Stimulated activated CD8-positive, alpha-beta memory T cell treated with anti-CD3 and anti-CD28 coated beads, Interleukin-12 subunit alpha, Interleukin-12 subunit beta, amount 100 ng/mL, for 4 hours (primary cell): Measurements from ENCODE around the gene CGB3.
"Not testable (repeated sequence)": the region's sequence is repeated elsewhere in the genome, so short reads cannot be mapped to it uniquely, and the experiment has no call there.

Experiments used
- DNase-seq: peaks from one replicate; pipeline ENCODE4 v3.0.0-alpha.2; 2020; ENCODE audit warnings: low read depth

CGB3 gene

DNA sequence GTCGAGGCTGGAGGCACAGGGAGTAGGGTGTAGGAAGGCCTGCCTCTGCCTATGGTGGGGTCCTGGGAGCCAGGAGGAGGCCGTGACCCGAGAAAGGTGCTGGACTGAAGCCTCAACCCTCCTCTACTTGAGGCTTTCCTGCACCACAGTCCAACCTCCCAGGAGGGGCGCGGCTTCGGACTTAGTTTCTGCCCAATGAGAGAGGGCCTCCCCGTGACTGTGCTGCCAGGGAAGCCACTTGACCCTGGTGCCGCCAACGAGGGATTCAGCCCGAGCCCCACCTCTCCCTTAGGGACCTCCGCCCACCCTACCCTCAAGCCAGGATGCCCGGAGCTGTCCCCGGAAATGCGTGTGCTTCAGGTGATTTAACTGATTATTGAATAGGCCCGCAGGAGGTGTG is at the start of gene CGB3:
CGB3 (minus strand) TSS at position 101 of the 400 bp plus-strand sequence. CDS start 362 bp downstream, outside the sequence.
- not testable (repeated sequence) for DNase-seq

DNA sequence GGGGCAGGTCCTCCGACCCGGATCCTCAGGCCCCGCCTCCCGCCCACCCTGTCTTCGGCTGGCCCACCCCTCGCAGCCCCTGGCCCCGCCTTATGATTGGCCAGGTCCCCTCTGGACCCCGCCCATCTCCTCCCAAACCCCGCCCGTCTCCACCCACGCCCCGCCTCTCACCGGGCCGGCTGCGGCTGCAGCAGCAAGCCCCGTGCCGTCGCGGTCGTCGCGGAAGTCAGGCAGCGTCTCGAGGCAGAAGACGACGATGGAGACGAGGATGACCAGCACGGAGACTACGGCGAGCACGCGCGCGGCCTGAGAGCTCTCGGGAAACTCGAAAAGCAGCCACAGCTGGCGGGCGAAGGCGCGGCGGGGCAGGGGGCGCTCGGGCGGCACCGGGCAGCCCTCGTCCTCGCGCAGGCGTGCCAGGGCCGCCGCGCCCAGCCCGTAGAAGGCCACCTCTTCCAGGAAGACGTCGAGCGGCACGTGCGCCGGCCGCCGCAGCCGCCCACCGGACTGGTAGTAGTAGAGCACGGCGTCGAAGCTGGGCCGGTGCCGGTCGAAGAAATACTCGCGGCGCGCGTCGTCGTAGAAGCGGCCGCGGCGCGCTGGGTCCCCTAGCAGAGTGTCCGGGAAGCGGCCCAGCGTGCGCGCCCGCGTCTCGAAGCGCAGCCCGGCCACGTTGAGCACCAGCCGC is 47.9 kb upstream of the CGB3 start:
- DNase-seq, result no peak

DNA sequence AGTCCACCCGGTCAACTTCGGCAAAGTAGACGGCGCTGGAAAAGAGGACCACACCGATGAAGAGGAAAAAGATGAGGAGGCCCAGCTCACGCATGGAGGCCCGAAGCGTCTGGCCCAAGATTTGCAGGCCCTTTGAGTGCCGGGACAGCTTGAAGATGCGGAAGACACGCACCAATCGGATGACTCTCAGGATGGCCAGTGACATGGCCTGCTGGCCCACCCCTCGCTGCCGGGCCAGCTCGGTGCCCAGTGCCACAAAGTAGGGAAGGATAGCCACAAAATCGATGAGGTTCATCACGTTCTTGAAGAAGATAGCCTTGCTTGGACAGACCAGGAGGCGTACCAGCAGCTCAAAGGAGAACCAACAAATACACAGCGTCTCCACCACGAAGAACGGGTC is 46.3 kb upstream of the CGB3 start:
- no peak for DNase-seq

DNA sequence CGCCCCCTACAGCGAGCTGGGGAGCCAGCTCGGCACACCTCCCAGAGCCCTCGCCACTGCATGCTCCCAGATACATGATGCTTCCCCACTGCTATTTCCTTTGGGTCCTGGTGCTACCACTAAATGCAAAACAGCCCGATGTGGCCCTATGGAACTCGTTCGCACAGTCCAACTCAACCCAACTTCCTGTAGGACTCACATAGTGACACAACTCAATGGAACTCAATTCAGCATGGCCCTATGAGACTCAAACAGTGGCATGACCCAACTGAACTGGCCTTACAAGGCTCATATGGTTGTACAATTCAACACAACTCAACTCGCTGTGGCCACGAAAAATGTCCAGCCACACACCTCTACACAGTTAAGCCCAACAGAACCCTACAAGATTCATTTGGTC is 44.9 kb upstream of the CGB3 start:
- DNase-seq, result no peak

DNA sequence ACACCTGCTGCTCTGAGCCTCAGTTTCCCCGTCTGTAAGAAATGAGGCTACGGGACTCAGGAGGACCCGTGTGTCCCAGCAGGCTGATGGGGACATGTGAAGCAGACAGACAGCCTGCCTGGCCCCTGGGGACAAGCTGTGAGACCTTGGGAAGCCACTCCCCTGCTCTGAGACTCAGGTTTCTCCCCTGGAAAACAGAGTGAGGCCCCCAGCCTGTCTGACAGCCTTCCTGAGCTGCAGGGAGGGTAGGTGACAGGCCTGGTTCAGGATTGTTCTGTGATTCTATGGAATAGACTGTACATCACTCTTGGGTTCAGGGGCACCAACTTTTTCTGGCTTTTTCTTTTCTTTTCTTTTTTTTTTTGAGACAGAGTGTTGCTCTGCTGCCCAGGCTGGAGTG is 43.4 kb upstream of the CGB3 start:
- DNase-seq, result no peak

DNA sequence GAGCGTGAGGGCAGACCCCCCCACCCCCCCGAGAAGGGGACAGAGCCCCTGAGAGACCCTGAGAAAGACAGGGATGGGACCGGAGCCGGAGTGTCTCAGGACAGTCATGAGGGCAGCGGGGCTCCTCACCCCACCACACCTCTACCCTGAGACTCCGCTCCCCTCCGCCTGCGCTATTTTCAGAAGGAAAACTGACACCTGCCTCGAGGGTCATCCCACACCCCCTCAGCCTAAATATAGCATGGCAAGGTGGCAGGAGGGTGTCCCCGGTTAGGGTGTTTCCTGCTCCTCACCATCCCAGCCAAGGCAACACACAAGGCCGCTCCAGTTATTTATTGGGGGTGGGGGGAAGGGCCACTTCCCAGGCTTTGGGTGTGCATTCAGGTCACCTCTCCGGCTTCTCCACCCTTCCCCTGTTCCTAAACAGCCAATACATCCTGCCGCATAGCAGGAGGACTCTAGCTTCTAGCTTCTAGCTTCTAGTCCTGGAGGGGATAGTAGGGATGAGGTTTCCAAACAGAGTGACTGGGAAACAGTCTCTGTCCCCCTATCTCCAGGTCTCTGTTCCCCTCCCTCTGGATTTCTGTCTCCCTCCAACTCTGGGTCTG is 41.9 kb upstream of the CGB3 start:
- no peak for DNase-seq

DNA sequence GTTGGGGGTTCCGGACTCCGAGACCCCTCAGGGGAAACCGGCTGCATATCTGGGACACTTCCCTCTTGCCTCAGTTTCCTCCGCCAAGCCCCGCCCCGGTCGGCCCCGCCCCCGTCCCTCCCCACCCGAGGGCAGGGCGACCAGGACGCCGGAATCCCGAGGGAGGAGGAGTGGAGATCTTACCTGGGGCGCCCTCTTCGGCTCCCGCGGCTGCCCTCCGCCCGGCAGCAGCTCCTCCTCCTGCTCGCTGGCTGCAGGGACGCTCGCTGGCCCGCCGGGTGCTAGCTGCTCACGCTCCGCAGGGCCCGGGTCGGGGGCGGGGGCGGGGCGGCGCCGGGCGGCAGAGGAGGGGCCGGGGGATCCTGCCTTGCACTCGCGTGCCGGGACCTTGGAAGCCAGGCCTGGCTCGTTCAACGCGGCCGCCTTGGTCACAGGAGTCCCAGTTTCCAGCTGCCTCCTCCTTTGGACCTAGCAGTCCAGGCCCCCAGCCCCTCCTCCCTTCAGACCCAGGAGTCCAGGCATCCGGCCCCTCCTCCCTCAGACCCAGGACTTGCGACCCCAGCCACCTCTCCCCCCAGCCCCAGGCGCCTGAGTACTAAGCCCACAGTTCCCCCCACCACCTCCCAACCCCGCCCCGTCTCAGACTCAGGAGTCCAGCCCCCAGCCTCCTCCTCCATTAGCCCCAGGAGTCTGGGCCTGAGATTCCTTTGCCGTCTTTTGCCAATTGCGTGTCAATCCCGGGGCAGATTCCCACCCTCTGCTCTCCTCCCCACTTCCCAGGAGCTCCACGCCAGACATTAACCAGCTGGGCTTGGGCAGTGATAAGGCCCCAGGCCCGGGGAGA is 40.9 kb upstream of the CGB3 start, which contains the start of gene NTF4:
NTF4 (minus strand) TSS at position 51 of the 844 bp plus-strand sequence. CDS start 2,821 bp downstream, outside the sequence.
- DNase-seq, result no peak

DNA sequence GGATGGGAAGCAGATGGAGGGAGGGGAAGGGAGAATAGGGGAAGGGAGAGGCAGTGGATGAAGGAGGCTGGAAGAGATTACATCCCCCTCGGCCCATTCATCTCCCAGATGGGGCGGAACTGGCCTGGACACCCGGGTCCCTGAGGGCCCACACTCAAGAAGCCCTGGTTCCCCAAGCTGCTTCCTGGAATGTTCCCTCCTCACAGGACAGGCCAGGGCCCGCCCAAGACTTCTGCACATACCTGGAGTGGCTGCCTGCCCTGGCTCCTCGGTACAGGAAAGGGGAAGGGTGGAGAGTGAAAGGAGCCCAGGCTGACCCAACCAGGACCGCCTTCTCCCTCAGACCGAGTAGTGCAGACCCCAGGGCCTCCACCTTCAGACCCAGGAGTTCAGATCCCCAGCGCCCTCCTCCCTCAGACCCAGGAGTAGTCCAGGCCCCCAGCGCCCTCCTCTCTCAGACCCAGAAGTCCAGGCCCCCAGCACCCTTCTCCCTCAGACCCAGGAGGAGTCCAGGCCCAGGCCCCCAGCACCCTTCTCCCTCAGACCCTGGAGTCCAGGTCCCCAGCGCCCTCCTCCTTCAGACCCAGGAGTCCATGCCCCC is 40.0 kb upstream of the CGB3 start:
- no peak for DNase-seq

DNA sequence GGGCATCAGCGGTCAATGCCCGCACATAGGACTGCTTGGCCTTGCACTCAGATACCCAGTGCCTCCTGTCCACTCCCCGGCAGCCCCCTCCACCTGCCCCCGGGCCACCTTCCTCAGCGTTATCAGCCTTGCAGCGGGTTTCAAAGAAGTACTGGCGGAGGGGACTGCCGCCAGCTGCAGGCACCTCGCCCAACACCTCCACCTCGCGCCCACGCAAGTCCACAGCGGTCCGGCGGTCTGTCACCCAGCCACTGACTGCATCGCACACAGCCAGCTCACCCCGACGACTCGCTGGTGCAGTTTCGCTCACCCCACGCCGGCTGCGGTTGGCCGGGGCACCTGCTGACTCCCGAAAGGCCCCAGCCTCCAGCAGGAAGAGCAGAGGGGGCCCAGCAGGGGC is 37.3 kb upstream of the CGB3 start:
- no peak for DNase-seq

DNA sequence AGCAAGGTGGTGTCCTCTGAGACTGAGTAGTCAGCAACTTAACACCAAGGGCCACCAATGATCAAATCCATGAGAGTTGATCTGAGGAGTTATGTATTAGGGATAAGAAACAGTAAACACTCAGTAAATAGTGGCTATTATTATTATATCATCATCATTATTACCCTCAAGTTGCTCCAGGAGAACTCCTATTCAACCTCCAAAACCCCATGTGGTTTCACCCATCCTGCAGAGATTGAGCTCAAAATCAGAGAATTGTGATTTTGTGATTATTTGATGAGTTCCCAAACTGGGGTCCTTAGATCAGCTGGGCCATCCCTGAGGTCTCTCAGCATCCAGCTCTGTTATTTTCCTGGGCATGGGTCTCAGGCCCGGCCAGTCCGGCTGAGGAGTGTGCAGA is 36.9 kb upstream of the CGB3 start:
- no peak for DNase-seq

DNA sequence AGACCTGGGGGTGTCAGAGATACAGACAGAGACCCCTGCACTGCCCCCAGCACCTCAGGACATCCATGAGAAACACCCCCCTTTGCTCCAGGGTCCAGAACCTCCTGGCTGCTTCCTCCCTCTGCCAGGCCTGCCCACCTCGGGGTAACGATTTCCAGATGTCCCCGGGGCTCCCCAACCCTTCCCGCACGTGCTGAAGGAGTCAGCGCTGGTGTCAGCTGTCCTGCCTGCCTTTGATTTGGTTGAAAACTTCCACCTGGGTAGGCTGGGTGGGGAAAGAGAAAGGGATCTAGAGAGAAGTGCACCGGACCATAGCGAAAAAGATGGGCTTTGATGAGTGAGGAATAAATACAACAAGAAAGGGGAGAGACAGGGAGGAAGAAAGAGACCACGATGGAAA is 34.9 kb upstream of the CGB3 start:
- no peak for DNase-seq

DNA sequence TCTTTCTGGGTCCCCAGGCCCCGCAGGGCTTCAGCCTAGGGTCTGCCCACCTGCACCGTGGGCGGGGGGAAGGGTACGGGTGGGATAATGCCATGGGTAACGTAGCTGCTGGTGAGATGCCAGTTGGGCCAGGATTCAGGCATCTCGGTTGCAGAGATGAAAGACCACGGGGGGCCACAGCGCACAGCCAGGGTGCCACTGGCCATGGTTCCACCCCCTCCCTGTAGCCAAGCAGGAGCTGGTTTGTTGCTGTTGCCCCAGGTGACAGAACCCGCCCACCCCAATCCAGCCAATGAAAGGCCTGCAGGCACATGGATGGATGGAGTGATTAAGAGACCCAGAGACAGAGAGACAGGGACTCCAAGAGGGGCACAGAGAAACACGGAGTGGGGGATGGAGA is 34.4 kb upstream of the CGB3 start:
- DNase-seq, result no peak

DNA sequence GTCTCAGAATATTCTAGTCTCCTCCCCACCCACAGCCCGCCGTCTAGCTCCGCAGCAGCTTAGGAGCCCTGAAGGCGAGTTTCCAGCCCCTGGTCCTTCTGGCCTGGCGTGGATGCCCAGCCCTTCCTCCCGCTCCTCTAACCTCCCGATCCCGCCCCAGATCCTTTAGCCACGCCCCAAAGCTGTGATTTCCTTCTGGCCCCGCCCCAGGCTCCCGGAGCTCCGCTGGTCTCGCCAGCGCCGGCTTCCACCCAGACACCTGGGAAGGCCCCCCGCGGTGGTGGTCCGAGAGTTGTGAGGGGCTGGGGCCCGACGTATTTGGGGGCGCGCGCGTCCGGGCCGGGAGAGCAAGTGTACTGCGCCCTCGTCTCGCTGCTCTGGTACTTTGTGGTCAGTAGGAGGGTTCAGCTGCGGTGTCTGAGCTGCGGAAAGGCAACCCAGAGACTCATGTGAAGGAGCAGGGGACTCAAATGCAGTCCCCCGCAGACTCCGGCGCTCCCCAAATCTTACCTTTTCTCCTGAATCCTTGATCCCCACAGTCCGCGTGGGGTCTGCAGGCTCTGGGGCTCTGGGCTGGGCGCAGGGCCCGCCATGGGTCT is 33.6 kb upstream of the CGB3 start, which contains the start of gene CGB7:
CGB7 (minus strand) TSS at position 114 of the 599 bp plus-strand sequence. CDS start 2,374 bp downstream, outside the sequence.
- DNase-seq, result no peak

DNA sequence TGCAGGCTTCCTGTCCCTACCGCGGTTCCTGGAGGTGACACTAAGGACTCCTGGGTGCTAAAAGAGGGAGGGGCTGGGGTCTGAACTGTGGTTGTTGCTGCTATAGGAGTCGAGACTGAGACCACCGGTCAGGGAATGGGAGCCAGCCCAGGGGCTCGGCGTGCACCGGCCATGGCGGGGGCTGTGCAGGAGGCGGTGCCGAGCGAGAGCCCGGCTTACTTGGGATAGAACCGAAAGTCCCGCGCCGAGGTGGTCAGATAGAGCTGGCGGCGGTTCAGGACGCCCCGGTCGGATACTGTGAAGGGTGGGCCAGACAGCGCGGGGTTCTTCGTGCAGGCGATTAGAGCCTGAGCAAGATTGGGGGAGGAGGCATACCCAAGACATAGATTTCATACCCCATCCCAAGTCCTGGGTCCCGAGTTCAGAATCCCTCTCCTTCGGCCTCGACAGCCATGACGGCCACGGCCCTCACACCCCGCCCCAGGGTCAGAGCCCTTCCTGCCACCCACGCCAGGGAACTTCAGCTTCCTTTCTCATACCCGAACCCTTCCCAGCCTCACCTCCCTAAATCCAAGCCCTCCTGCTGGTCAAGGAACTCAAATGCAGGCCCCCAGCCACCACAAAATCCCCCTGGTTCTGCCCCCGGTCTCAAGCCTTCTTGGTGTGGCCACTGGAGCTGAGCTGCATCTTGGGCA is 32.9 kb upstream of the CGB3 start:
- not testable (repeated sequence) for DNase-seq

DNA sequence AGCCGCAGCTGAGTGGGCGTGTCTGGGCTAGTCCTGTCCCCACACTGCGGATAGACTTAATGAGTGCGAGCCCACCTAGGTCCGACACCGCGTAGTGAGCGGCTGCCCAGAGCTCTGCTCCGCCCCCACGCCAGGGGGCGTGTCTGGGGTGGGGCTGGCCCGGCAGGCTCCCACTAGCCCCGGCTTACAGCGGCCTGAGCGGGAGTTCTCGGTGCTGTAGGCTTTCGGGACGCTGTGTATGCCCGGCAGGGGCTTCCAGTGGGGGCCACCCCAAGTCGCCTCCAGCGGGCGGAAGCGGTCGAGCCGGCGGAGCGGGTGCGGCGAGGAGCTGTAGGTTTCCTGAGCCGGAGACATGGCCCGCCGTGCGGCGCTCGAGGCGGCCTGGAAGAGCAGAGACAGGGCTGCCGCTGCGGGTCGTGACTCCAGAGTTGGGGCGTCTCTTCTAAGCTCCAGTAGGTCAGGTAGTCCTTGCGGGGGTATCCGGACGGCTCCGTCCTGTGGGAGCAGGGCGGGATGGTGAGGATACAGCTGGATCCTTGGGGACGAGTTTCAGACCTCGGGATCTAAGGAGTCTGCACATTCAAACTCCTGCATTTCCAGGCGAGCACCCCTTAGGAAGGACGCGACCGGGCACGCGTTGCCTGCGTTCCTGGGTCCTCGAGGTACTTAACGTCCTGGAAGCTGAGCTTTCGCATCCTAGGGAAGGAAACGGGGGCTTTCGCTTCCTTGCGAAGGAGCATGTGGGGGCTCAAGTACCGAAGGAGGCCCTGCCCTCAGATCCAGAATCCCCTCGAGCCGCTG is 32.2 kb upstream of the CGB3 start:
- DNase-seq, result no peak

DNA sequence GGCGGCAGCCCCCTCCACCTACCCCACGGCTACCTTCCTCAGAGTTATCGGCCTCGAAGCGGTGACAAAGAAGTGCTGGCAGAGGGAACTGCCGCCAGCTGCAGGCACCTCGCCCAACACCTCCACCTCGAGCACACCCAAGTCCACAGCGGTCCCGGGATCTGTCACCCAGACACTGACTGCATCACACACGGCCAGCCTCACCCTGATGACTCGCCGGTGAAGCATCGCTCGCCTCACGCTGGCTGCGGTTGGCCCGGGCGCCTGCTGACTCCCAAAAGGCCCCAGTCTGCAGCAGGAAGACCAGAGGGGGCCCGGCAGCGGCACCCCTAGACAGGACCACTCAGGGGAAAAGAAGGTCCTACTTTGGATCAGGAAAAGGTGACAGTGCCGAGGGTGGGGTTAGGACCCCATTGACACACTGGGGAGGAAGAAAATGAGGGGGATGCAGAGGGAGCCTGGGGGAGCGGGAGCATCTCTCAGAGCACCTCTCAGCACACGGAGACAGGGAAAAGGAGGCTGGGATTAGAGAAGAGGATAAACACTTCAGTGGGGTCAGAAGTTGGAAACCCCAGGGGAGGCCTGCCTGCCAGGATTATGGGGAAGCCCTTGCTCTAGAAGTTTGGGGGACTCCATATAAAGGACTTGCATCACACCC is 26.4 kb upstream of the CGB3 start:
- not testable (repeated sequence) for DNase-seq

DNA sequence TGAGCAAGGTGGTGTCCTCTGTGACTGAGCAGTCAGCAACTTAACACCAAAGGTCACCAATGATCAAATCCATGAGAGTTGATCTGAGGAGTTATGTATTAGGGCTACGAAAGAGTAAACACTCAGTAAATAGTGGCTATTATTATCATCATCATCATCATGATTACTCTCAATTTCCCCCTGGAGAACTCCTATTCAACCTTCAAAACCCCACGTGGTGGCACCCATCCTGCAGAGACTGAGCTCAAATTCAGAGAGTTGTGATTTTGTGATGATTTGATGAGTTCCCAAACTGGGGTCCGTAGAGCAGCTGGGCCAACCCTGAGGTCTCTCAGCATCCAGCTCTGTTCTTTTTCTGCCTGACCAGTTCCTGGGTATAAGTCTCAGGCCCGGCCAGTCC is 25.7 kb upstream of the CGB3 start:
- DNase-seq, result not testable (repeated sequence)

DNA sequence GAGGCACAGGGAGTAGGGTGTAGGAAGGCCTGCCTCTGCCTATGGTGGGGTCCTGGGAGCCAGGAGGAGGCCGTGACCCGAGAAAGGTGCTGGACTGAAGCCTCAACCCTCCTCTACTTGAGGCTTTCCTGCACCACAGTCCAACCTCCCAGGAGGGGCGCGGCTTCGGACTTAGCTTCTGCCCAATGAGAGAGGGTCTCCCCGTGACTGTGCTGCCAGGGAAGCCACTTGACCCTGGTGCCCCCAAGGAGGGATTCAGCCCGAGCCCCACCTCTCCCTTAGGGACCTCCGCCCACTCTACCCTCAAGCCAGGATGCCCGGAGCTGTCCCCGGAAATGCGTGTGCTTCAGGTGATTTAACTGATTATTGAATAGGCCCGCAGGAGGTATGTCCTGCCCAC is 24.9 kb upstream of the CGB3 start, which contains the start of gene CGB8:
CGB8 (minus strand) TSS at position 101 of the 400 bp plus-strand sequence. CDS start 372 bp downstream, outside the sequence.
- DNase-seq, result not testable (repeated sequence)

DNA sequence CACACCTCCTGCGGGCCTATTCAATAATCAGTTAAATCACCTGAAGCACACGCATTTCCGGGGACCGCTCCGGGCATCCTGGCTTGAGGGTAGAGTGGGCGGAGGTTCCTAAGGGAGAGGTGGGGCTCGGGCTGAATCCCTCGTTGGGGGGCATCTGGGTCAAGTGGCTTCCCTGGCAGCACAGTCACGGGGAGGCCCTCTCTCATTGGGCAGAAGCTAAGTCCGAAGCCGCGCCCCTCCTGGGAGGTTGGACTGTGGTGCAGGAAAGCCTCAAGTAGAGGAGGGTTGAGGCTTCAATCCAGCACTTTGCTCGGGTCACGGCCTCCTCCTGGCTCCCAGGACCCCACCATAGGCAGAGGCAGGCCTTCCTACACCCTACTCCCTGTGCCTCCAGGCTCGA is 19.4 kb upstream of the CGB3 start, which contains the start of gene CGB5:
CGB5 (plus strand) TSS at position 301 of the 400 bp plus-strand sequence. CDS start 362 bp downstream, outside the sequence.
- DNase-seq, result not testable (repeated sequence)

DNA sequence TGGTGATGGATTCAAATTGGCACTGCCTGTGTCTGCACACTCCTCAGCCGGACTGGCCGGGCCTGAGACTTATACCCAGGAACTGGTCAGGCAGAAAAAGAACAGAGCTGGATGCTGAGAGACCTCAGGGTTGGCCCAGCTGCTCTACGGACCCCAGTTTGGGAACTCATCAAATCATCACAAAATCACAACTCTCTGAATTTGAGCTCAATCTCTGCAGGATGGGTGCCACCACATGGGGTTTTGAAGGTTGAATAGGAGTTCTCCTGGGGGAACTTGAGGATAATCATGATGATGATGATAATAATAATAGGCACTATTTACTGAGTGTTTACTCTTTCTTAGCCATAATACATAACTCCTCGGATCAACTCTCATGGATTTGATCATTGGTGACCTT is 18.5 kb upstream of the CGB3 start:
- DNase-seq, result not testable (repeated sequence)
